ENCODE results near the gene MRC2.

MRC2 gene

GRCh38 chr17:62631936-62632924 is 4.8 kb downstream of the MRC2 start:
- no peak for DNase-seq (ENCODE audit: low read depth in 2 of 2, low spot score in 1 of 2)

- DNase-seq (ENCODE audit: low read depth in 2 of 2, low spot score in 1 of 2): no peak
Measured at GRCh38 chr17:62637809-62638208, 10.3 kb downstream of the MRC2 start.

- DNase-seq (ENCODE audit: low read depth in 2 of 2, low spot score in 1 of 2): no peak
Measured at GRCh38 chr17:62641153-62641552, 13.7 kb downstream of the MRC2 start.

DNA sequence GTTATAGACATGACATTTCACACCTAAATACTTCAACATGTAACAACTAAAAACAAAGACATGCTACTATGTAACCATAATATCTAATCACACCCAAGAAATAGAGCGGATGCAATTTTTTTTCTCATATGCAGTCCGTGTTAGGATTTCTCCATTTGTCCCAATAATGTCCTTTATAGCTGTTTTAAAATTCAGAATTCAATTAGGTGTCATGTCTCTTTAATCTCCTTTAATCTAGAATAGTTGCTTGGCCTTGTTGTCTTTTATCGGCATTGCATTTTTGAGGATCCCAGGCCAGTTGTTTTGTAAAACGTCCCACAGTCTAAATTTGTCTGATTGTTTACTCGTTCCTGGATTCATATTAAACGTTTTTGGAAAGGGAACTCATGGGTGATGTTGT is 14.5 kb downstream of the MRC2 start:
- no peak for DNase-seq (ENCODE audit: low read depth in 2 of 2, low spot score in 1 of 2)

DNA sequence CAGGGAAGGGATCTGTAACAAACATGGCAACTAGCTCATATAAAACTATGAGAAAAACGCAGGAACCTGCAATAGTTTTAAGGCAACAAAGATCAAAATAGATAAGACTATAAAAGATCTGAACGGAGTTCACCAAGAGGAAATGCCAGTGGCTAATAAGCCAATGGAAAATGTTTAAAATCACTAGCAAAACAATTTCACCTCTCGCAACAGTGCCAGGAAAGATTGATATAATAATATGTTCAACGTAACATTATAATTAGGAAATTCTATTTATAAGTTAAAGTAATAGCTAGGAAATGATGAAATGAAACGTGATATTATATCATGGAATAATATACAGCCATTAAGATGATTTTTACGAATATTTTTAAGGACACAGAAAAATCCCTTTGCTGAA is 16.0 kb downstream of the MRC2 start:
- DNase-seq (ENCODE audit: low read depth in 2 of 2, low spot score in 1 of 2): no peak

DNA sequence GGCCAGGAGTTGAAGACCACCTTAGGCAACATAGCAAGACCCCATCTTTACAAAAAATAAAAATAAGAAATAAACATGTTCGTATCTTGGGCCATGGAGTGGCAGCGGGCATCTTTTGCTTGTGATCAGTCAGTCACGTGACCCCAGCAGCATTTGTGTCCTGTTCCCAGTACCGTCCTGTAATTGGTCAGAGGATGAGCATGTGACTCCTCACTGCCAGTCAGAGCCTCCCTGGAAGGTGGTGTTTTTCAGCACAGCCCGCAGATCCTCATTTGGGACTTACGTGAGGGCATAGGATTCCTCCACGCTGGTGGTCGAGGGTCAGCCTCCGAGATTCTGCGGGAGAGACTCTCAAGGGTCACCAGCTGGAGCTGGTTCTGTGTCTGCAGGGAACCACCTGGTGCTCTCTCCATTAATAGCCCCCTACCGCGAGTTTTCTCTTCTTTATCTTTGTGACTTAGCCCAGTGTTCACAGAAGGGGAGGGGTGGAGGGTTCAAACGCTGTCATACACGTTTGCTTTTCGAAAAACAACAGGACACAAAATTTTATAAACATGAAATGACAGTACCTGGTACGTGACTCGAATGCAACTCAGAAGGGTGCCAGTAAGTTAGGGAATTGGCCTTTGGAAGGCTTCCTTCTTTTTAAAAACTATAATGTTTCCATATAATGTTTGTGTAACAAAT is 17.2 kb downstream of the MRC2 start:
- DNase-seq (ENCODE audit: low read depth in 2 of 2, low spot score in 1 of 2): no peak

GRCh38 chr17:62648251-62648955 is 20.9 kb downstream of the MRC2 start:
- DNase-seq (ENCODE audit: low read depth in 2 of 2, low spot score in 1 of 2): no peak

DNA sequence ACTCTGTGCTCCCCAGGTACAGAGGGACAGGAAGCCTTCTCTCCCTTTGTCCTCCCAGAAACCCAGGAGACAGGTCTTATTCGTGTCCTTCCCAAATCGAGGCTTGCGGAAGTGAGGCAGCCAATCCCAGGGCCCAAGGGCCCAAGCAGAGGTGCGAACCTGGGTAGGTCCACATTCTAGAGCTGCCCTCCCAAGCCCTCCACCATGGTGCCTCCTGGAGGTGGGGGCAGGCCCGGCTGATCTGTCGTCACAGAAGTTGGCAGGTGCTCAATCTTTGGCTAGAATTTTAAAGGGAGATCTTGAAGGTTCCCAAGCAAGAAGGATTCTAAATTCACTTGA is 21.5 kb downstream of the MRC2 start:
- no peak for DNase-seq (ENCODE audit: low read depth in 2 of 2, low spot score in 1 of 2)

GRCh38 chr17:62649570-62649969 is 22.1 kb downstream of the MRC2 start:
- DNase-seq (ENCODE audit: low read depth in 2 of 2, low spot score in 1 of 2): no peak

DNA sequence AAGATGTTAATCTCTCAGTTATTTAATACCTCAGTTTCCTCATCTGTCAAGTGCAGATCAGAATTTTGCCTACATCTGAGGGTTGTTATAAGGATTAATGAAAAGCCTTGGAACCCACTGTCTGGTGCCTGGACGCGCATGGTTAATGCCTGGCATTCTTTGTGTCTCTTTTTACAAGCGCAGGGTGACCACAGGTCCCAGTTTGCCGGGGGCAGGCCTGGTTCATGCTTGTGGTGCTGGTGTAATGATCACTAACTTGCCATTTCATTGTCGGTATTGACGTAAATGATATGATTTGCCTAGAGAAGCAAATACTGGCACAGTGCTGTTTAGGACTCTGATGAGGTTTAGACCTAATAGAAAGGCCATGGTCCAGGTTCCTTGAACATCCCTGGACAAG is 23.1 kb downstream of the MRC2 start:
- no peak for DNase-seq (ENCODE audit: low read depth in 2 of 2, low spot score in 1 of 2)

DNA sequence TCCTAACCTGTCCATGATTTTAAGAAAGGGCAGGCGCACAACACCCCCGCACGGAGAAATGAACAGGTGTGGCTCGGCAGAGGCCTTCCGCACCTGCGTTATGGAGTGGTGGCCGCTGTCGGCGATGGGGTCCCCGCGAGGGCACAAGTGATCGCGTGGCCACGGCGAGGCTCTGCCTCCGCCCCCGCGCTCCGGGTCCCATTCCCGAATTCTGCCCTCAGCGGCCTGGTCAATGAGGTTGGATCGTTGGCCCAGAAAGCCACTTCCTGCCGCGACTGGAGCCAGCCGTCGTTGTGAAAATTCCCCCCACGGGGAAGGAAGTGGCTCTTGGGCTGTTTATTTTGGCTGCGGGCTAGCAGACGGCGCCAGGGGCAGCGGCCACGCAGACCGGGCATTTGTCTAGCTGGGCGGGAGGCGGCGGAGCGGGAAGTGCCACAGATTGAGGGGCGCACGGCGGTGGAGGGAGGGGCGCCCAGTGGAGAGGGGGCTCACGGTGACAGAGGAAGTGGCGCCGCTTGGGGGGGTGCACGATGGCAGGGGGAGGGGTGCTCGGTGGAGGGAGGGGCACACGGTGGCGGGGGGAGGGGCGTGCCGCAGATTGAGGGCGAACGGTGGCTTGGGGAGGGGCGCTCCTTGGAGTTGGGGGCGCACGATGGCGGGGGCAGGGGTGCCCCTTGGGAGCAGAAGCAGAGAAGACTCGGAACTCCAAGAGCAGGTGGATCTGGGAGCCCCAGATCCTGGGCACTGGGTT is 25.0 kb downstream of the MRC2 start:
- DNase-seq (ENCODE audit: low read depth in 2 of 2, low spot score in 1 of 2): no peak

DNA sequence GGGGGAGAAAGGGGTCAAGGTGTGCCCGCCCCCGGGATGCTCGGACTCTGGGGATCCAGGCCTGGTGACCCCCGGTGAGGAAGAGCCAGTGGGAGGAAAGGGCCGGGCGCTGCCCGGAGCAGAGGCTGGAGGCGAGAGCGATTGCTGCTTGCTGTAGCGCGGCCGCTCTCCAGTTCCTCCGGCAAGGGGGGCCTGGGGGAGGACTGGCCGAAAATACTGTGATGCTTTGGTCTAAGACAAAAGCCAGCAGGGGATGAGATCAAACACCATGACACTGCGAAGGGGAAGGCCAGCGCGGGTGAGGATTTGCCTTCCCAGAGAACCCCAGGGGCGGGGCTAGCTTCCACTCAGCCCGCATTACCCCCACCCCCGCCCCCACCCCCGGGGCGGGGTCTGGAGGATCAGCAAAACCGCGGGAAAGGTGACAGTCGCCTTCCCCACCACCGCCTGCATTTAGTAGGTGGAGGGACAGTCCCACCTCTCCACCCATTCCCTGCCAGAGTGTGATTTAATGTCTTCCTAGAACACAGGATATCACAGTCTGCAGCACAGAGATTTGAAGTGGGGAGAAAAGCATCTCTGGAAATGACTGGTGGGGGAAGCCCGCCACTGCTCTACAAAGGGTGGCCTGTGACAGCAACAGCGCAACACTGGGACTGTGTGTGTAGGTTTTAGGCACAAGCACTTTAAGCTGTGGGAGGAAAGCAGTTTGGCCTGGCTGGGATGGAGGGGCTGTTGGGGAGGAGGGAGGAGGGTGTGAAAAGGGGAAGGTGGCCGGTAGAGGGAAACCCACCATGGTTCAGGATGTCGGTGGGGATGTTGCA is 25.7 kb downstream of the MRC2 start:
- DNase-seq (ENCODE audit: low read depth in 2 of 2, low spot score in 1 of 2): peak; percentile 52 to 72

- no peak for DNase-seq (ENCODE audit: low read depth in 2 of 2, low spot score in 1 of 2)
Measured at GRCh38 chr17:62653826-62654761, 26.6 kb downstream of the MRC2 start.

DNA sequence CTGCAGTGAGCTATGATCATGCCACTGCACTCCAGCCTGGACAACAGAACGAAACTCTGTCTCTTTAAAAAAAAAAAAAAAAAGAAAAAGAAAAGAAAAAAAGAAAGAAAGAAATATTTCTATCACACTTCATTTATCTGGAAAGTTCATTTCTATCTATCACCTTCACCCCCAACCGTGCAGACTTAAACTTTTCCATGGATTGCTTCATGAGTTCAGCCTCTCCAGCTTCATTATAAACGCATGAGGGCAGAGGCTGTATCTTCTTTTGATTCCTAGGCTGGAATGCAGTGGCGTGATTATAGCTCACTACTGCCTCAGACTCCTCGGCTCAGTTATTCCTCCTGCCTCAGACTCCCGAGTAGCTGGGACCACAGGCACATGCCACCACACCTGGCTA is 28.2 kb downstream of the MRC2 start:
- DNase-seq (ENCODE audit: low read depth in 2 of 2, low spot score in 1 of 2): no peak

DNA sequence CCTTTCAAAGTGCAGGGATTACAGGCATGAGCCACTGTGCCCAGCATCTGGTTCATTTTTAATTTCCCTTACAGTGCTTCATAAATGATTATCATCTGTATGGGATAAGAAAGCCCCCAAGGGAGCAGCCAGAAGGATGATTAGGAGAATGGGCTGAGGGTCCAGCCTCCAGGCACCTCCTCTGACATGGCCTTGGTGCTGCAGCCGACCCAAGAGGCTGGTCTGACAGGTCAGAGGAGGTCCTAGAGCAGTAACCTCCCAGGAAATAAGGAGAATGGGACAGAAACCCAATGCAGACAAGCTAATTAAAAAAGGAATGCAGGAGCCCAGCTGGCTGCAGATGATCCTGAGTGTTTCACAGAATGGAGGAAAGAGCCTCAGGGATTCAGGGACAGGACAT is 29.0 kb downstream of the MRC2 start:
- DNase-seq (ENCODE audit: low read depth in 2 of 2, low spot score in 1 of 2): no peak

DNA sequence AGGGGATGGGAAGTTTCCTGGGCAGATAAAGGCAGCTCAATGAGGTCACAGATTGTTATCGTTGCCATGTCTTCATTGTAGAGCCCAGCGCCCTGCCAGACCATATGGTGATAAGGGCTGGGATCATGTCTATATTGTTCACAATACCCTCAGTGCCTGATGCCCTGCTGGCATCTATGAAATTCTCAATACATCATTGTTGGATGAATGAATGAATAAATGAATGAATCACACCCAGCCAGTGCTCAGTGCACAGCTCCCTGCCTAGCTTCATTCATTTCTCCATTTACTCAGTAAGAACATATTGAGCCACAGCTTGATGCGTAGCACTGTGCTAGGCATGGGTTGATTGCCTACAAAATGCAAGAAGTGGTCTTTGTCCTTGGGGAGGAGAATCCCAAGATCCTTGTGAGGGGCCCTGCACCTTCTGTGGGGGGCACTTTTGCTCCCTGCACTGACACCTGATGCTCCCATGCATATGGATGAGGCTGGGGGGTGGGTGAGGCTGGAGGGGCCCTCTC is 29.7 kb downstream of the MRC2 start:
- no peak for DNase-seq (ENCODE audit: low read depth in 2 of 2, low spot score in 1 of 2)

DNA sequence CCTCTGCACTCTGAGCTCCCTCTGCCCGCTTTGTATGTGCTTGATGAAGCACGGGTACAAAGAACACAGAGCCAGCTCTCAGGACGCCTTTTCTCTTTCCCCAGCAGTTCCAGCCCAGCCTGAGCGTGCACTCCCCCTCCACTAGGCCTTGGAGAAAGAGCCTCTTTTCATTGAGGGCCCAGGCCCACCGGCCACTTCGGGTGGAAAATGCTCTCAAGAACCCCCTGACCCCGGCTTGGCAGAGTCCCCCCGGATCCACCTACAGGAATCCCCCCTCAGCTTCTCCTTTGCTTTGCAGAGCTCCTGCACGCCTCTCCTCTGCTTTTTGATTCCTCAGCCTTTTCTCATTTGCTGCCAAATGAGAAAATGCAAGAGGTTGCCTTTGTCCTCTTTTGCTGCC is 30.2 kb downstream of the MRC2 start:
- DNase-seq (ENCODE audit: low read depth in 2 of 2, low spot score in 1 of 2): no peak

DNA sequence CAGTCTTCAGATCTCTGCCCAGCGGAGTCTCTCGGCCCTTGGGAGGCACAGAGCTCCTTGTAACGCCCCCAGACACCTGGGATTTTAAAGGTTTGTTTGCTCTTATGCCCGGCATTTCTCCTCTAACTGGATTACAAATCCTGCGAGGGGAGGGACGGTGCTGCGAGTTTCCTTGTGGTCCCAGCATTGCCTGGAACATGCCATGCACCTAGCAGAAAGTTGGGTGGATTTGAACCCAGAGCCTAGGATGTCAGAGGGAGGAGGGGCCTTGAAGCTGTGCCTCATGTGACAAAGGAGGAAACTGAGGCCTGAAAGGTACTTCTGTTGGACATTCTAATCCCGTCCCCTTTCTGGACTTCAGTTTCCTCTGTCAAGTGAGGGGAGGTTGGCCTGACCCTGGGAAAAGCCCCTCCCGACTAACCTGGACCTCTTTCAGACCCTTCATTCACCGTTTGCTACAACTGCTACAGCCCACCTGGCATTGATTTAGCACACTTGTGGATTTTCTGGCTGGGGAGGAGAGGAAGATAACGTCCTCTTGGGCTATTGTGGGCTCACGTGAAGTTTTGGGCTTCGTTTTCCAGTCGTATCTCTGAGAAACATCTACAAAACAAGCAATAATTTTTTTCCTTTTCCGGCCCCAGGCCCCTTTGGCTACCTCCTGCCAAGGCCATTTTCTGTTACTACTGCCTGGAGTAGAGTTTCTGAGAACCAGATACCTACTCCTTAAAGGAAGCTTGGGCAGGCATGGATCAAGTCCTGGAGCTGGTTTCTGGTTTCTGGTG is 30.9 kb downstream of the MRC2 start:
- no peak for DNase-seq (ENCODE audit: low read depth in 2 of 2, low spot score in 1 of 2)

Measured in stimulated activated CD8-positive, alpha-beta memory T cell treated with anti-CD3 and anti-CD28 coated beads, Interleukin-4, amount 100 ng/mL, for 4 hours (primary cell).